GM06990 (cell line): Measurements from ENCODE around the gene RFX3.

Experiments
- DNase-seq: peaks from one replicate; pipeline ENCODE4 v3.0.0-alpha.2; 2011; ENCODE audit not compliant: insufficient read length; ENCODE audit errors: extremely low read depth
- H3K27me3 ChIP-seq: replicated peaks from 2 replicates; pipeline ENCODE4 v1.6.0; 2011; ENCODE audit warnings: low read length; ENCODE audit not compliant: control insufficient read depth, insufficient read depth
- H3K36me3 ChIP-seq: 2 replicates; pipeline ENCODE4 v1.5.1; 2011; ENCODE audit warnings: low read length; ENCODE audit not compliant: control insufficient read depth, insufficient read depth
- H3K4me3 ChIP-seq: replicated peaks from 2 replicates; pipeline ENCODE4 v1.5.1; 2011; ENCODE audit warnings: low read depth, mild to moderate bottlenecking, control low read depth, low read length
- CTCF ChIP-seq: IDR thresholded peaks from 2 replicates; pipeline ENCODE4 v1.5.1; 2011; ENCODE audit warnings: low read length, control low read depth, mild to moderate bottlenecking, inconsistent platforms; ENCODE audit not compliant: insufficient read depth, poor library complexity, severe bottlenecking

RFX3 gene

GRCh38 chr9:3506164-3506563 is 19.6 kb downstream of the RFX3 start:
- H3K36me3 ChIP-seq: no peaks in the 10 kb centered on the region
- H3K27me3 ChIP-seq: no peaks in the 10 kb centered on the region
- H3K4me3 ChIP-seq: no peak overlapping the region
- no peak for TF ChIP-seq CTCF
- DNase-seq: no peak

- no peak for DNase-seq
- no peak for TF ChIP-seq CTCF
- no peaks in the 10 kb centered on the region; the same call in 1 of the 2 replicates for H3K36me3 ChIP-seq
- H3K27me3 ChIP-seq: no peaks in the 10 kb centered on the region
- no peak overlapping the region for H3K4me3 ChIP-seq
These were observed 23.0 kb downstream of the RFX3 start for GRCh38 chr9:3502560-3503398.

GRCh38 chr9:3500044-3500443 is 25.8 kb downstream of the RFX3 start:
- Histone ChIP-seq H3K36me3 (no peaks in the 10 kb centered on the region; the same call in 1 of the 2 replicates), H3K4me3 (no peak overlapping the region), H3K27me3 (no peaks in the 10 kb centered on the region)
- no peak for TF ChIP-seq CTCF
- DNase-seq: no peak

GRCh38 chr9:3498691-3499090 is 27.1 kb downstream of the RFX3 start:
- no peaks in the 10 kb centered on the region for H3K27me3 ChIP-seq
- DNase-seq: no peak
- TF ChIP-seq CTCF: no peak
- no peaks in the 10 kb centered on the region; the same call in 1 of the 2 replicates for H3K36me3 ChIP-seq
- no peak overlapping the region for H3K4me3 ChIP-seq

- no peaks in the 10 kb centered on the region; the same call in 1 of the 2 replicates for H3K36me3 ChIP-seq
- no peak for DNase-seq
- no peaks in the 10 kb centered on the region for H3K27me3 ChIP-seq
- TF ChIP-seq CTCF: no peak
- H3K4me3 ChIP-seq: no peak overlapping the region
These were observed 27.9 kb downstream of the RFX3 start for GRCh38 chr9:3497857-3498256.
